HG03558 (cell line): ENCODE measurements around the gene HIRIP3.
"Not testable (repeated sequence)": the region's sequence is repeated elsewhere in the genome, so short reads cannot be mapped to it uniquely, and the experiment has no call there.

Experiments used
- ATAC-seq: cut with Tn5 transposase; IDR thresholded peaks from one replicate; pipeline ENCODE4 v1.9.1; 2021; ENCODE audit warnings: moderate number of reproducible peaks; ENCODE audit not compliant: unreplicated experiment; ENCODE audit errors: extremely low read depth

Gene HIRIP3

DNA sequence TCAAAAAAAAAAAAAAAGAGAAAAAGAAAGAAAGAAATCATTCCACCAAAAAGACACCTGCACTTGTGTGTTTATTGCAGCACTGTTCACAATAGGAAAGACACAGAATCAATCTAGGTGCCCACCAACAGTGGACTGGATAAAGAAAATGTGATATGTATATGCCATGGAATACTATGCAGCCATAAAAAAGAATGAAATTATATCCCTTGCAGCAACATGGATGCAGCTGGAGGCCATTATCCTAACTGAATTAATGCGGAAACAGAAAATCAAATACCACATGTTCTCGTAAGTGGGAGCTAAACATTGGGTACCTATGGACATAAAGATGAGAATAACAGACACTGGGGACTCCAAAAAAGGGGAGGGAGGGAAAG is 21.9 kb upstream of the HIRIP3 start:
- no peak for ATAC-seq

DNA sequence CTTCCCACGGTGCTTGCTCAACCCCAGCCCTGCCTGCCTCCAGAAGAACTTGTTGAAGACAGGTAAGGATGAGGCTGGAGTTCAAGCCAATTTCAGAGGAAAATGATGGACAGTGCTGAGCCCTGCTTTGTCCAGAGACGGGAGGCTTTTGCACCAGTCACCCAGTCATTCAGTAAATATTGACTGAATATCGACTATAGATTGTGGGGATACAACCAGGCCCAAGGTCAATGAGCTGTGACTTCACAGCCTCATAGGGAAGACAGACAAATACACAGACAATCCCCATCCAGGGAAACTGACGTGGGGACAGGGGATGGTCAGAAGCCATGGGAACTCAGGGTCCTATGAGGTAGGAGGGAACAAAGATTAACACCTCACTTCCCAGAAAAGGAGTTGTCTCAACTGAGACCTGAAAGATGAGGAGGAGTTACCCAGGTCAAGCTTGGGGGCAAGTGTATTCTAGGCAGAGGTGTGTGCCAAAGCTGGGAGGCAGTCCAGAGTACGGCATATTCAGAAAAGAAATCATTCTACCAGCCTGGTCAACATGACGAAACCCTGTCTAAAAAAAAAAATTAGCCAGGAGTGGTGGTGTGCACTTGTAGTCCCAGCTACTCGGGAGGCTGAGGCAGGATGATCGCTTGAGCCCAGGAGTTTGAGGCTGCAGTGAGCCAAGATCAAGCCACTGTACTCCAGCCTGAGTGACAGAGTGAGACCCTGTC is 21.3 kb upstream of the HIRIP3 start:
- no peak for ATAC-seq

DNA sequence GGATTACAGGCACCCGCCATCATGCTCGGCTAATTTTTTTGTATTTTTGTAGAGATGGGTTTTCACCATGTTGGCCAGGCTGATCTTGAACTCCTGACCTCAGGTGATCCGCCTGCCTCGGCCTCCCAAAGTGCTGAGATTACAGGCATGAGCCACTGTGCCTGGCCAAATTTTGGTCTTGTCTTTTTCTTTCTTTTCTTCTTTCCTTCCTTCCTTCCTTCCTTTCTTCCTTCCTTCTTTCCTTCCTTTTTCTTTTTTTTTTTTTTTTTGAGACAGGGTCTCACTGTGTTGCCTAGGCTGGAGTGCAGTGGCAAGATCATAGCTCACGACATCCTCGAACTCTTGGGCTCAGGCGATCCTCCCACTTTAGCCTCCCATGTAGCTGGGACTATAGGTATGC is 20.0 kb upstream of the HIRIP3 start:
- not testable (repeated sequence) for ATAC-seq

DNA sequence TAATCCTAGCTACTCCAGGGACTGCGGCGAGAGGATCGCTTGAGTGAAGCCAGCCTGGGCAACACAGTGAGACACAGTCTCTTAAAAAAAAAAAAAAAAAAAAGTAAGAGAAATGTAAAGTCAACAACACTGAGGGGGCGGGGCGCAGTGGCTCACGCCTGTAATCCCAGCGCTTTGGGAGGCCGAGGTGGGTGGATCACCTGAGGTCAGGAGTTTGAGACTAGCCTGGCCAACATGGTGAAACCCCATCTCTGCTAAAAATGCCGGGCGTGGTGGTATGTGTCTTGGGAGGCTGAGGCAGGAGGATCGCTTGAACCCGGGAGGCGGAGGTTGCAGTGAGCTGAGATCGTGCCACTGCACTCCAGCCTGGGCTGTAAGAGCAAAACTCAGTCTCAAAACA is 17.2 kb upstream of the HIRIP3 start:
- ATAC-seq: not testable (repeated sequence)

DNA sequence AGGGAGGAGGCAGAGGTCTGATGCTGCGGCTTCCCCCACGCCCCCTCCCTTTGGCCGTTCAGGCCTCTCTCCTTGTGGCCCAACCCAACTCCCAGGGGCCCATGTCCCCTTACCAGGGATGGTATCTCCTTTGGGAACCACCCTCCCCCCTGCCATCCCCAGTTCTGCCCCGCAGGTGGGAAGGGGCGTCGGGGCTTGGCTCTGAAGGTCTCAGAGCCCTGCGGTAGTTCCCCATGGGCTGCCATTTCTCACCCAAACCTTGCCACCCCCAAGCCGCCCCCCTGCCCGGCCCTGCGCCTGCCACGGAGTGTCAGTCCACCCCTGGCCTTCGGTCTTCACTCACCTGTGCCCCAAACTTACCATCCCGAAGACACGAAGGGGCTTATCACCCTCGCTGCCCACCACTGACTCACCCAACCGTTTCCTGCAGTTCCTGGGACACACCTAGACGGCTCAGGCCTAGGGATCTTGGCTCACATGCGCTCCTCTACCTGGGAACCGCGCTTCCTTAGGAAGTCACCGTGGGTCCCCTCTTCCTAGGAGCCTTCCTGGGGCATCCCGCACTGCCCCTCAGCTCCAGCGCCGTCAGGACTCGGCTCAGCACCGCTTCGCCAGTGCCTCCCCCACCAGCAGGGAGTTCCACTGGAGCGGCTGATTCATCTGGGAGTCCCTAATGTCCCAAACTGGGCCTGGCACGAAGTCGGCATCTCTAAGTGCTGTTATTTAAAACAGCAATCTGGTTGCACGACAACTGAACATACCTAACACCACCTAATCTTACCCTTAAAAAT is 16.5 kb upstream of the HIRIP3 start:
- ATAC-seq: no peak

DNA sequence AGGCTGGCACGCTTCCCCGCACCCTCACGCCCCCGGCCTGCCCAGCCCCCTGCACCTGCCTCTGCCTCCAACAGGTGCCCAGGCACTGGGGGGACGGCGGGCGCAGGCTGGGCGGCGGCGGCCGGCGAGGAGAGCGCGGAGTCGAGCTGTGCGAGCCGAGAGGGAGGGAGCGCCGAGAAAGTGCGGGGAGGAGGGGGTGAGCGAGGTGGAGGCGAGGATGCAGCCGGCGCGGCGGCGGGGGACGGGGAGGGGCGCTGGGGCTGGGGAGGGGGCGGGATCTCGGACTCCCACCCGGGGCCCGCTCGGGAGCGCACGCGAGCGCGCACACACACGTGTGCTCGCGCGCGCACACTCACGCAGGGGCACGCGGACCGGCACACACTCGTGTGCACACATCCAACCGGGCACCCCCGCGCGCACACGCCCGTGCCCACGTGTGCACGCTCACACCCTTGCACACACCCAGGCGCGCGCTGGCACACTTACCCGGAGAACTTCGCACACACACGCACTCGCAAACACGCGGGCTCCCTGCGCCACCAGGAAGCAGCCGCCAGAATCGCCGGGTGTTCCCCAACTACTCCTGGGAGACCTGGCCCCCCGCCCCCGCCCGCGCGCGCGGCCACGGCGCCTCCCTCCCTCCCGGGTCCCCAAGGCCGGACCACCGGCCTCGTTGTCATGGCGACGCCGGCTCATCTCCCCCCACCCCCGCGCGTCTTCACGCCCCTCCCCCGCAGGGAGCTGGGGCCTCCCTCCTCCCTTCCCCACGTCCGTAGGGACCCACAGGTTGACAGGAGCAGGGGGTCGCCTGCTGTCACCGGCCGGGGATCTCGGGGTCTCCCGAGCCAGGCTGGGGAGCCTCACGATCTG is 15.7 kb upstream of the HIRIP3 start, which contains the start of gene DOC2A:
TSS of gene DOC2A (minus strand) at position 184 of the 870 bp plus-strand sequence. CDS start 805 bp downstream, outside the sequence.
- ATAC-seq: no peak

DNA sequence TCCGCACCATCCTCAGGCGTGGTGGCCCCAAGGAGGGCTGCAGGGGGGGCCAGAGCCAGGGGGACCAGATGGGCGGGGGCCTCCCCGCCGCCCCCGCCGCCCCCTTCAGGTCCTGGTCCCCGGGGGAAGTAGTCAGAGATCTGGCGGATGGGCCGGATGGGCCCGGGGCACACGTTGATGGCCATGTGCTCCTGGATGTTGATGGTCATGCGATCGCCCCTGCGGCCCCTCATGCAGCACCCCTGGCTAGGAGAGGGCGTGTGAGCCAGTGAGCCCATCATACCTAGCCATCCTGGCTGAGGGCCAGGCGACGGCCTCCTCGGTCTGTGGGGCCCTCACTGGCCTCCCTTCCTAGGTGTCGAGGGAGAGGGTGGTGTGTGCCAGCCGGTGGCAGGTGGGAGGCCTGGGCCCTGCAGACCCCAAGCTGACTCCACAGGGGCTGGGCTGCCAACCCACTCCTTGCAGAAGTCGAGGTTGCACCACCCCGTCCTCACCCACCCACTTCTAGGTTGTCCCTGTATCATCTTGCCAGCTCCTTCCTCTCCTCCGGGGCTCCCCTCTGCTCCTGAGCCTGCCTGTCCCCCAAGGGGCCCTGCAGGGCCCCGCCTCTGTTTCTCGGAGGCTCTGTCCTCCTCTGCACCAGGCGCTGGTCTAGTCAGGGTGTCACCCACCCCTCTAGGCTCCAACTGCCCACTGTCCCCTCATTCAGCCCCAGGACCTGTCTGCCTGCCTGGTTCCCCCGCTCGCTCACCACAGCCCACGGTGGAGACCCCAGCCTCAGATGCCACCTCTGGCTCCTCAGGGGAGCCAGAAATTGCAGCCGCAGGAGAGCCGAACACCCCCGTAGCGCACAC is 14.8 kb upstream of the HIRIP3 start:
- ATAC-seq: no peak

DNA sequence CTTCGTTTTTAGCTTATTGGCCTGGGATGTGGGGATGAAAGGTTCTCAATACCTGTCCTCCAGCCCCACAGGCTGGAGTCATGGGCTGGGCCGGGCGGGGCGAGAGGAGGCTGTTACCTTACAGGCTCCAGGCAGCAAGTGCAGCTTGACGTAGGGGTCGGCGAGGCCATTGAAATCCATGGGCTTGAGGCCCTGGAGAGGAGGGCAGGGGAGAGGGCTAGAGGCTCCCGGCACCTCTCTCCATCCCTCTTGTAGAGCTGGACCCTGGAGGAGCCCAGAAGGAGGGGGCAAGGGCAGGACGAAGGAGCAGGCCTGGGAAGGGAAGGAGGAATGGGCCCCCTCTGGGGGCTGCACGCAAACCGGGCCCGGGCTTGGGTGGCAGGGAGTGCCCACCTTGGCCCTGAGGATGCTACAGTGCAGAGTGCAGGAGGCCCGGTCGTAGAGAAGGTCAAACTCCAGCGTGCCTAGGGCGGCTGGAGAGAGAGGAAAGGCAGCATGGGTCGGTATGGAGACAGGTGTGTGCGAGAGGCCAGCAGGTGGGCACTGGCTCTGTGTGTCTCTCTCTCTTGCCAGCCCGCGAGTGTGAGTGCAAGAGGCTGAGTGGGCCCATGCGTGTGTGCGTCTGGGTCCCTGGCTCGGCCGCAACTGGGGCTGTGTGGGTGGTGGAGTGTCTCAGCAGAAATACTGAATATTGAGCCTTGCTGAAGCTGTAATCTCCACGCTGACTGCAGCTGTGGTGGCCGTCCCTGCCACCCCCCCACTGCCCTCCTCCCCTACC is 13.9 kb upstream of the HIRIP3 start:
- ATAC-seq: no peak

DNA sequence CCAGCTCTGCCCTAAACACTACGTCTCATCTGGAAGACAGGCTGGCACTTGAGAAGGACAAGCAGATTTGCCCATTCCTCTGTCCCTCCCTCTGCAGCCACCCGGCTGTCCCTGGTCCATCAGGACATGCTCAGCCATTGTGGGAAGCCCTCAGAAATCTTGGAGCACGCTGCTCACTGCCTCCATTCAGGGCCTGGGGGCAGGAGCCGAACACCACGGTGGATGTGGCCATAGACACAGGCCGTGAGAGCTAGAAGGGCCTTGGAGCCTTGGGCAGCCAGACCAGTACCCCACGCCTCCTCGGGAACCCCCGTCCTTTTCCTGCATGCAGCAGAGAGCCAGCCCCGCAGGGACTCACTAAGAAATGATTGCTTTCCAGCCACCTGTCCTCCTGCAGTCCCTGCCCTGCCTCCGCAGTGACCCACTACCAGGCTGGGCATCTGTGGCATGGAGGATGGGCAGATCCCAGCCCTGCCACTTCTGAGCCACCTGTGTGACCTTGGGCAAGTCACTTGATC is 12.0 kb upstream of the HIRIP3 start:
- ATAC-seq: no peak

DNA sequence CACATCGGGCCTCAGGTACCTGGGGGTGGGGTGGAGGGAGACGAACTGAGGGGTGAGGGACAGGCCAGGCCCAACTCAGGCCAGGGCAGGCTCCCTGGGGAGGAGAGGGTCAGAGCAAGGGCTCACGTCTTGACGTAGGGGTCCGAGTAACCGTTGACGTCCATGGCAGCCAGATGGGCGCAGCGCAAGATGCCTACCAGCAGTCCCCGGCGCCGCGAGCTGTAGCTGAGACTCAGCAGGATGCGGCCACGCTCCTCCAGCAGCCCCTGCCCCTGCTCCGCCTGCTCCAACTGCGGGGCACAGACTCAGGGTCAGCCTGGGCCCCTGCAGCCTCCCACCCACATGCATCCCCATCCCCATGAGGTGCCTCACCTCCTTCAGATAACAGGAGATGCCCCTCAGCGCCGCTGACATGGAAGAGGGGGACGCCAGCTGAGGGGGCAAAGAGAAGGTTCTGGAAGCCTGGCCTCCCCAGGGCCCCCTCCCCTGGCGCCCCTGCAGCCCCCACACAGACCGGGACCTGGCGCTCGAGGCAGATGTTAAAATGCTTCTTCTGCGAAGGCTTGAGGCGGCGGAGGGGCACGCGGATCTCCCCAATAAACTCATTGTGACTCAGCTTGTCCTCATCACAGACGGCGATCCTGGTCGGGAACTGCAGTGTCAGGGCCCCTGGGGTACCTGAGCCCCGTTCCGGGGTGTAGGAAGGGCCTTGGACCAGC is 11.4 kb upstream of the HIRIP3 start:
- no peak for ATAC-seq

DNA sequence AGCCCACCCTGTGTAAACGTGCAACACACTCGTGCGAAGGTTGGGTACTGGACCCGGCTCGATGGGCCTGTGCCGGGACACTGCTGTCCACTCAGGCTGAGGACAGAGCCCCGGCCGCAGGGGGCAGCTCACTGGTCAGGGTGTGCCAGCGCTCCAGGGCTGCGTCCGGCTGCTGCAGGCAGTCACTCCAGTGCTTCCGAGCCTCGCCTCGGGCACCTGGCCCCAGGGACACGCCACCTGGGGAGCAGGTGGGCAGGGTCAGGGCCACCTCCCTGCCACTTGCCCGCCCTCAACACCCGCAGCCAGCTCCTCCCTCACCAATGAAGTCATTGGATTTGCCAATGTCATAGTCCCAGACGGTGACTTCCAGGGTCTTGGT is 10.7 kb upstream of the HIRIP3 start:
- ATAC-seq: no peak

DNA sequence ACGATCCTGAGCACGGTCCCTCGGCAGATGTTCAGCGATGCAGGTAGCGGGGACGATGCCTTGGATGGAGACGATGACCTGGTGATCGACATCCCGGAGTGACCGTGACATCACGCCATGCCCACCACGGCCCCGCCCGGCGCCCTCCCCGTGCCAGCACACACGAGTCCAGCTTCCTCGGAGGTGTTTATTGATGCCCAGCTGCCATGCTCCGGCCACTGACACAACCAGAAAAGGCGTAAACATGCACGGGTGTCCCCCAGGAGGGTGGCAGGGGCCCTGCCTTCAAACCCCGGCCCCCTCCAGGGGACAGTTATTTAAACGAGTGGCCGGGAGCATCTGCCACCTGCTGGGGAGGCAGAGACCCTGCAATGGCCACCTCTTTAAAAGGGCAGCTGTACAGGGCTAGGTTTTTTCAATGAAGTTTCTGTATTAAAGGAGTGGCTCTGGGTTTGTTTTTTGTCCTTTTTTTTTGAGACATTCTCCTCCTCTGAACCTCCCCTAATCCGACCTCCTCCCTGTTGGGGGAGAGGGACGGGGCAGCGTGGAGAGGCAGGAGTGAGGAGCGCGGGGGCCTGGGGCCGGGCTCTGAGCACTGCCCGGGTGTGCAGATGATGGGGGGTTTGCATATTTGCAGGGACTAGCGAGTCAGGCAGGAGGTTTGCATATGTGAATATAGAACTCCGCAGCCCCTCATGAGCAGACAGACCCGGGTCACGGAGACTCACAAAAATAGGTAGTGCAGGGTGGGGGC is 10.1 kb upstream of the HIRIP3 start:
- no peak for ATAC-seq

DNA sequence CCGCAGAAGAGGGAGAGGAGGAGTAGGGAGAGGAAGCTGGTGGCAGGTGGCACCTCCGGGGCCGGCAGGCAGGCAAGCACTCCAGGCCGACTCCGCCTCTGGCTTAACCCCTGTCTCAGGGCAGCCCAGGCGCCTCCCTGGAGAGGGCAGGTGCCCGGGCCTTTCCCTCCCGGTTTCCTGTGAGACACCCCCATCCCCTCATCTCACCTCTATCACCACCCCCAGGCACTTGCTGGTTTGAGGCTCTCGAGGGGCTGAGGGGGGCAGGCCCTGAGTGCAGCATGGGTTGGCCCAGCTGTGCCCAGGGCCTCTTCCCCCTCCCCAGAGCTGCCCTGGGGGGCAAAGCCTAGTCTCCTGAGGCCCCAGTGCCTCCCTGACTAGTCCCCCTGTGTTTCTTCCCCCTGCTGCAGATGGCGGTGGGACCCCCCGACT is 9.4 kb upstream of the HIRIP3 start:
- no peak for ATAC-seq

DNA sequence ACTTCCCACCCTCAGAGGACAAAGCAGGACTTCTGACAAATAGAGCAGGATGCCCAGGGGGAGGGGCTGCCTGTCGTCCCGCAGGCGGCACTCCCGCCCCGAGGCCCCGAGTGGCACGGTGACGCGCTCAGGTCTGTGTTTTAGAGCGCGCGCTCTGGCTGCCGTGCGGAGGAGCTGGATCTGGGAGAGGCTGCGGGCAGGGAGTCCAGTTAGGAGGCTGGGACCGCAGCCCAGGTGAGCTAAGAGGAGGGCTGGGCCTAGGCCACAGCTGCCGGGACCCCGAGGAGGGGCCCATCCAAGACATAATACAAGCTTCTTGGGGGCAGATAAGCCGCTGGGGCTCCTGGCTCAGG is 9.0 kb upstream of the HIRIP3 start:
- ATAC-seq: no peak

DNA sequence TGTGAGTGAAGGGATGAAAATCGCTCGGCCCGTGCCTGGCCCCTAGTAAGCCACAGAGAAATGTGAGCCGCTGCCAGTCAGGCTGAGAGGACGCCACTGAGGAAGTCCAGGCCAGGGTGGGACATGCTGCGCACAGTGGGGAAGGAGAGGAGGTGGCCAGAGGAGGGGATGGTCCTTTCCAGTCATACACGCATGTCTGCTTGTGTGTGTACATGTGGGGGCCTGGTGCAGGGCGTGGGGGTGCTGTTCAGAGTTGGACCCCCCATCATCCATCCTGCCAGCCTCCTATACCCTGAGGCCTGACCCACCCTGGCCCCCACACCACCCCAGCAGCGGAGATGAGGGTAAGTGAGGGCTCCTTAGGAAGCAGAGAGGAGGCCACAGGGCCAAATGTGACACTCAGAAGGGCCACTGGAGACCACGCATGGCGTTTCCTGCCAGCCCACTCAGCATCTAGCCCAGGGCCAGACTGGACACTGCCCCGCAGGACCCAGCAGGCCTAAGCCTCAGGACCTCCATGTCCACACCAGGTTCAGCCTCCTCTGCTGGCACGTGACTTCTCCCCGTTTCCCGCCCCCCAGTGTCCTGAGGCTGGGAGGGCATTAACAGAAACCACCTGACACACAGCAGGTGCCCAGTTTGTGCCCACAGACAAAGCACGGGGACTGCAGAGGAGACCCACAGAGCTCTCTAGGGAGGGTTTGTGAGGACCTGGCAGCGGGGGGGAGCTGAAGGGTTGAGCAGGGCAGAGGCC is 8.4 kb upstream of the HIRIP3 start:
- no peak for ATAC-seq

DNA sequence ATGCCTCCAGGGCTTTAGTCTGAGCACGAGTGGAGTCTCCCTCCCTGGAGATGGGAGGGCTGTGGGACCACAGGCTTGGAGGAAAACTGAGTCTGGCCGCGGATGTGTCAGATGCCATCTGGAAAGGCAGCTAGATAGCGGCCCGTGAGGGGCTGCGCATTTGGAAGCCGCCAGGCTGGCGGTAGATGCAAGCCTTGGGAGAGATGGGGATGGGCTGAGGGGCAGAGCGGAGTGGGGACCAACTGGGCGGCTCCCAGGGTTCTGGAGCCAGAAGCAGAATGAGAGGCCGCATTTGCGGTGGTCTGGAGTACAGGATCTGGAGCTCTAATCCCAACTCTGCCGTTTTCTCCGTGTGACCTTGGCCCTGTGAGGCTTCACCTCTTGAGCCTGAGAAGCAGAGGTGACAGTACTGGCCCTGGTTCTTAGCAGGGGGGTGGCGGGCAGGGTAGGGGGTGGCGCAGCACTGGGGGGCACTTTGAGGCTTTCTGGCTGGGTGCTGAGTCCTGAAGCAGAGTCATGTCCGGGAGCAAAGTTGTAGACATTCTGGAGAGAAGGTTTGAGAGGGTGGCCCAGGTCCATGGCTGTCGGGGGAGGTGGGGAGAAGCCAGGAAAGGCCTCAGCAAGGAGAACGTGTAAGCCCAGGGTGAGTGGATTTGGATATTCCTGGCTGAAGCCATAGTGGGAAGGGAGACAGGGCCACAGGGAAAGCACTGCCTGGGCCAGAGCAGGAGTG is 7.4 kb upstream of the HIRIP3 start:
- no peak for ATAC-seq
